Esophagus muscularis mucosa (tissue), 4 donors: ENCODE results near the gene VDAC2. TPM values are rescaled to one million over a fixed set of nuclear protein-coding genes. Genes with fewer than 3 reads are reported as not detected.
A peak's percentile ranks its signal among the peaks of the same experiment; 100 is the strongest.
"Not testable (repeated sequence)": the region's sequence is repeated elsewhere in the genome, so short reads cannot be mapped to it uniquely, and the experiment has no call there.

Experiments used
- DNase-seq: peaks from one replicate; pipeline ENCODE4 v3.0.0-alpha.2; 2017; ENCODE audit errors: extremely low spot score
- H3K27ac ChIP-seq, 4 donors: fragments of 200-600 bp; sonication (generic); replicated peaks in 1 of 4; 1 replicate in 3 of 4; 2 replicates in 1 of 4; pipeline ENCODE4 v1.5.1; 2016 to 2019; ENCODE audit warnings: mild to moderate bottlenecking in 1 of 4
- H3K27me3 ChIP-seq, 4 donors: fragments of 200-600 bp; sonication (generic); one replicate each; pipeline versions ENCODE4 v1.5.1 to v1.6.0; 2016 to 2019
- H3K36me3 ChIP-seq, 4 donors: fragments of 200-600 bp; sonication (generic); one replicate each; pipeline ENCODE4 v1.5.1; 2016 to 2019
- H3K4me1 ChIP-seq, 4 donors: fragments of 200-600 bp; sonication (generic); one replicate each; pipeline ENCODE4 v1.5.1; 2016 to 2019
- H3K4me3 ChIP-seq, 4 donors: fragments of 200-600 bp; sonication (generic); 1 replicate in 2 of 4; 2 replicates in 2 of 4; pipeline ENCODE4 v1.5.1; 2016 to 2019; ENCODE audit warnings: mild to moderate bottlenecking in 4 of 4, moderate library complexity in 1 of 4
- H3K9me3 ChIP-seq, 4 donors: fragments of 200-600 bp; sonication (generic); 1 replicate in 3 of 4; 2 replicates in 1 of 4; pipeline ENCODE4 v1.5.1; 2016 to 2019
- EP300 ChIP-seq: sonication (generic); formaldehyde crosslinking; IDR thresholded peaks from one replicate; pipeline ENCODE4 v1.6.1; 2017; ENCODE audit warnings: antibody characterized with exemption
- POLR2A ChIP-seq: fragments of 450-650 bp; IDR thresholded peaks from one replicate; pipeline ENCODE4 v1.6.1; 2017; ENCODE audit warnings: antibody characterized with exemption, moderate library complexity, mild to moderate bottlenecking, low read depth
- POLR2AphosphoS5 ChIP-seq, 2 donors: sonication (generic); formaldehyde crosslinking; IDR thresholded peaks; one replicate each; pipeline ENCODE4 v1.6.1; 2017; ENCODE audit warnings: antibody characterized with exemption in 2 of 2
- WGBS: methylation state at CpG from one replicate; pipeline ENCODE4 v1.1.5; 2018; 5-methylcytosine and 5-hydroxymethylcytosine counted together
- intact Hi-C: fragments of 100-400 bp; cut with DNase I; formaldehyde crosslinking; loops from one replicate; pipeline ENCODE4 v1.15.1; 2023
- total RNA-seq, 4 donors: library from RNA; depleted of rRNA; stranded (reverse); fragments of >200 nt; gene quantifications; one replicate each; pipeline versions ENCODE4 v1.1.0 to v1.2.1, GENCODE V29; 2016
- TF ChIP-seq, protein P1 (sequence below), 3 experiments: fragments of 200-600 bp in 2 of 3; fragments of 450-650 bp in 1 of 3; sonication (generic) in 2 of 3; IDR thresholded peaks; one replicate each; pipeline ENCODE4 v1.5.1; 2017 to 2019; ENCODE audit warnings: antibody characterized with exemption in 3 of 3, mild to moderate bottlenecking in 2 of 3, moderate library complexity in 1 of 3

The VDAC2 gene
- total RNA-seq, 4 donors from 2014 or later, result 194 to 260 (median 234) TPM

DNA sequence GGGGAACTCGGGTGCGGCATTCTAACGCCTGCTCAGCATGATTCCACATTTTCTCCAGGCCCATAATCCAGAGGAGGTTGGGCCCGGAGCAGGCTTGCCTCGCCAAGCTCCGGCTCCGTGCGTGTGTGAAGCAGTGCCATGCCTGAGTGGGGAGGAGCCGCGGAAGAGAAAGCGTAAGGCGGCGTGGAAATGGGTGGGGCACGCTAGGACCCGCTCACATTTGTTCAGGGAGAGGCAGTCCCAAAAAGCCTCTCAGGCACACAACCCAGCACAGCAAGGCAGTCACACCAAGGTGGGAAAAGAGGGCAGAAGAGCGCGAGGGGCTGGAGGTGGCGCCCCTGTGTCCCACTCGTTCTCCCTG, 695 bp upstream of the VDAC2 start:
- DNase-seq, result peak; percentile 95
- peak overlapping the region; percentile 74 to 99 (median 87) for H3K4me3 ChIP-seq
- 0% methylated on average over 14 of the region's 19 CpGs for WGBS
- H3K27ac ChIP-seq, result peak overlapping the region; percentile 96 to 99 (median 98)
- H3K36me3 ChIP-seq, result peaks cover 15 to 32% (median 26%) of the 10 kb centered on the region in 4 donors
- TF ChIP-seq POLR2A, result no peak
- TF ChIP-seq, protein P1, sequence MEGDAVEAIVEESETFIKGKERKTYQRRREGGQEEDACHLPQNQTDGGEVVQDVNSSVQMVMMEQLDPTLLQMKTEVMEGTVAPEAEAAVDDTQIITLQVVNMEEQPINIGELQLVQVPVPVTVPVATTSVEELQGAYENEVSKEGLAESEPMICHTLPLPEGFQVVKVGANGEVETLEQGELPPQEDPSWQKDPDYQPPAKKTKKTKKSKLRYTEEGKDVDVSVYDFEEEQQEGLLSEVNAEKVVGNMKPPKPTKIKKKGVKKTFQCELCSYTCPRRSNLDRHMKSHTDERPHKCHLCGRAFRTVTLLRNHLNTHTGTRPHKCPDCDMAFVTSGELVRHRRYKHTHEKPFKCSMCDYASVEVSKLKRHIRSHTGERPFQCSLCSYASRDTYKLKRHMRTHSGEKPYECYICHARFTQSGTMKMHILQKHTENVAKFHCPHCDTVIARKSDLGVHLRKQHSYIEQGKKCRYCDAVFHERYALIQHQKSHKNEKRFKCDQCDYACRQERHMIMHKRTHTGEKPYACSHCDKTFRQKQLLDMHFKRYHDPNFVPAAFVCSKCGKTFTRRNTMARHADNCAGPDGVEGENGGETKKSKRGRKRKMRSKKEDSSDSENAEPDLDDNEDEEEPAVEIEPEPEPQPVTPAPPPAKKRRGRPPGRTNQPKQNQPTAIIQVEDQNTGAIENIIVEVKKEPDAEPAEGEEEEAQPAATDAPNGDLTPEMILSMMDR (IDR thresholded peaks at IDR 0.05), result no peak
- TF ChIP-seq POLR2AphosphoS5 (IDR thresholded peaks at IDR 0.05), result peak; percentile 28 to 77
- TF ChIP-seq EP300, result no peak
- H3K4me1 ChIP-seq, result peaks cover 41 to 60% (median 58%) of the 10 kb centered on the region in 4 donors
- intact Hi-C loops, result no loop called here
- H3K27me3 ChIP-seq, result no peaks in the 10 kb centered on the region
- H3K9me3 ChIP-seq, result no peaks in the 10 kb centered on the region

DNA sequence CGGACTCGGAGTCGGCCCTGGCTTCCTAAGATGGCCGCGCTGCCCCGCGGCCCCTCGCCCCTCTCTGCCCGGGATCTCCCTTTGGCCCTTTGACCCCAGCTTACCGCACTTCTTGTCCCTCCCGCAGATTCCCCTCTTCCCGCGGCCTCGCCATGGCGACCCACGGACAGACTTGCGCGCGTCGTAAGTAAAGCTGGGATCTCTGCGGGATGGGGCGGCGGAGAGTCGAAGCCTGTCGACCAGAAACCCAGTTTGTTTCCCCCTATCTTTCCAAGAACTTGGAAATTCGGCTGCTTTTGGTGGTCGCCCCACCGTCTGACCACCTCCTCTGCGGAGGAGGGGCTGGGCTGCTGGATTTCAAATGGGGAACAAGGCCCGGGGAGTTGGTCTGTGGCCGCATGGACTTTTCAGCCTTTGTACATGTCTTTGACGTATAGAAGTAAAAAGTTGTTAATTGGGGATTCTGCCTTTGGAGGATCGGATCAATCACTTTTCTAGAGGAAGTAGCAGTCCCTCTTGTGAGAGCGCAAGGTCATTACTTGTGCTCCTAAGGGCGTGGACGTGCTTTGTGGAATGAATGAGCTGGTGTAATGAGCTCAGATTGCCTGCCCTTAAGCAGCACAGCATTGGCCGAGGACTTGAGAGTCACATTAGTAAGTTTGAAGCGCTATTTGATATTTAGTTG, 553 bp downstream of the VDAC2 start:
- intact Hi-C loops, result no loop called here
- H3K4me3 ChIP-seq, result peak overlapping the region; percentile 74 to 99 (median 87)
- H3K9me3 ChIP-seq, result no peaks in the 10 kb centered on the region
- H3K27me3 ChIP-seq, result no peaks in the 10 kb centered on the region
- WGBS, result 2% methylated on average over 16 of the region's 38 CpGs
- peaks cover 26 to 44% (median 37%) of the 10 kb centered on the region in 4 donors for H3K36me3 ChIP-seq
- TF ChIP-seq EP300, result no peak
- no peak for TF ChIP-seq POLR2A
- peak; percentile 15 to 53 for TF ChIP-seq POLR2AphosphoS5 (IDR thresholded peaks at IDR 0.05)
- TF ChIP-seq, protein P1 (IDR thresholded peaks at IDR 0.05), result no peak
- H3K4me1 ChIP-seq, result peaks cover 53 to 72% (median 70%) of the 10 kb centered on the region in 4 donors
- H3K27ac ChIP-seq, result peak overlapping the region; percentile 96 to 99 (median 98)
- no peak for DNase-seq

DNA sequence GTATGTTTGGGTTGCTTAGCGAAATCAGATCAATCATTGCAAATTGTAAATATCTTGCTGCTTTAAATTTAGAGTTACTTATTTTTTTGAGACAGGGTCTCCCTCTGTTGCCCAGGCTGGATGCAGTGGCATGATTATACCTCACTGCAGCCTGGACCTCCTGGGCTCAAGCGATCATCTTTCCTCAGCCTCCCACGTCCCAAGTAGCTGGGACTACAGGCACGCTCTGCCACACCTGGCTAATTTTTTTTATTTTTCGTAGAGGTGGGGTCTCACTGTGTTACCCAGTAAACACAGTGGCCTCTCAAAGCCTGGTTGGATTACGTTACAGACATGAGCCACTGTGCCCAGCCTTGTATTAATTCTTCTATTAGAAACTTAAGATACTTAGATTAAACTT, 1.7 kb downstream of the VDAC2 start:
- Histone ChIP-seq H3K27me3 (no peaks in the 10 kb centered on the region), H3K36me3 (peaks cover 33 to 56% (median 44%) of the 10 kb centered on the region in 4 donors), H3K4me1 (peaks cover 63 to 84% (median 82%) of the 10 kb centered on the region in 4 donors), H3K4me3 (peak overlapping the region; percentile 74 to 99 (median 87)), H3K9me3 (no peaks in the 10 kb centered on the region), H3K27ac (peak overlapping the region; percentile 96 to 99 (median 98))
- 79% methylated on average over 6 of the region's 6 CpGs for WGBS
- intact Hi-C loops, result no loop called here
- TF ChIP-seq POLR2AphosphoS5 (IDR thresholded peaks at IDR 0.05) (no peak), EP300 (no peak), POLR2A (no peak)
- TF ChIP-seq, protein P1 (IDR thresholded peaks at IDR 0.05), result no peak
- no peak for DNase-seq

DNA sequence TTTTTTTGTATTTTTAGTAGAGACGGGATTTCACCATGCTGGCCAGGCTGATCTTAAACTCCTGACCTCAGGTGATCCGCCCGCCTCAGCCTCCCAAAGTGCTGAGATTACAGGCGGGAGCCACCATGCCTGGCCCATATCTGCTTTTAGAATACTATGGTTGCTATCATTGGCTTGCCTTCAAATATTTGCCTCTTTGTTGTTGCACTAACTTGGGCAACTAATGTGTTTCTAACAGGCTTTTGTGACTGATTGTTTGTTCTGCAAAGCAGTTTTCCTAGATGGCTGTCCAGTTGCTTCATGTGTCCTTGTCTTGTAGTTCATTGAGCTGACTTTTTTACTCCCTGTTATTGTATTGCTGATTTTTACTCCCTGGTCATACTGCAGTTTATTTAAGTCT, 9.7 kb downstream of the VDAC2 start:
- TF ChIP-seq, protein P1 (IDR thresholded peaks at IDR 0.05), result no peak
- TF ChIP-seq POLR2A (no peak), POLR2AphosphoS5 (IDR thresholded peaks at IDR 0.05) (no peak), EP300 (no peak)
- no peaks in the 10 kb centered on the region for H3K27me3 ChIP-seq
- peak overlapping the region in 3 of 4 donors; percentile 10 to 52 (median 13) for H3K27ac ChIP-seq
- intact Hi-C loops, result no loop called here
- DNase-seq, result no peak
- H3K9me3 ChIP-seq, result no peaks in the 10 kb centered on the region
- no peak overlapping the region for H3K4me3 ChIP-seq
- peaks cover 63 to 96% (median 82%) of the 10 kb centered on the region in 4 donors for H3K36me3 ChIP-seq
- peaks cover 67 to 82% (median 74%) of the 10 kb centered on the region in 4 donors for H3K4me1 ChIP-seq
- 82% methylated on average over 4 of the region's 4 CpGs for WGBS

DNA sequence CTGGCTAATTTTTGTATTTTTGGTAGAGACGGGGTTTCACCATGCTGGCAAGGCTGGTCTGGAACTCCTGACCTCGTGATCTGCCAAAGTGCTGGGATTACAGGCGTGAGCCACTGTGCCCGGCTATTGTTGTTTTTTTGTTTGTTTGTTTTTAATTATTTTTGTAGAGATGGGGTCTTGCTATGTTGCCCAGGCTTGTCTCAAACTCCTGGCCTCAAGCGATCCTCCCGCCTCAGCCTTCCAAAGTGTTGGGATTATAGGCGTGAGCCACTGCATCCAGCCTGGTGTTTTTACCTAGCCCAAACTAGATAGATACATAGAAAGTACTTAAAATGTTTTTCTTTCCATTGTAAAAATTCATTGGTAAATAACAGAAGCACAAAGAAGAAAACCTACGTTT, 10.9 kb downstream of the VDAC2 start:
- H3K27me3 ChIP-seq, H3K9me3 ChIP-seq, H3K4me3 ChIP-seq, intact Hi-C loops, DNase-seq: not testable (repeated sequence)
- H3K4me1 ChIP-seq, result peaks cover 64 to 82% (median 73%) of the 10 kb centered on the region in 4 donors
- H3K27ac ChIP-seq, result peak overlapping the region in 3 of 4 donors; percentile 29 to 85 (median 52)
- H3K36me3 ChIP-seq, result peaks cover 56 to 84% (median 73%) of the 10 kb centered on the region in 4 donors
- WGBS, result 92% methylated on average over 8 of the region's 8 CpGs
